Ramos (cell line): ENCODE data around the gene FRMD8.
"Not testable (repeated sequence)": the region's sequence is repeated elsewhere in the genome, so short reads cannot be mapped to it uniquely, and the experiment has no call there.

Experiments used
- in situ Hi-C: fragments of 300-500 bp; cut with MboI; formaldehyde crosslinking; loops from one replicate; pipeline ENCODE4 v1.14.3; 2022; ENCODE audit warnings: low sequenced_read_pairs; ENCODE audit not compliant: unreplicated experiment

The FRMD8 gene

DNA sequence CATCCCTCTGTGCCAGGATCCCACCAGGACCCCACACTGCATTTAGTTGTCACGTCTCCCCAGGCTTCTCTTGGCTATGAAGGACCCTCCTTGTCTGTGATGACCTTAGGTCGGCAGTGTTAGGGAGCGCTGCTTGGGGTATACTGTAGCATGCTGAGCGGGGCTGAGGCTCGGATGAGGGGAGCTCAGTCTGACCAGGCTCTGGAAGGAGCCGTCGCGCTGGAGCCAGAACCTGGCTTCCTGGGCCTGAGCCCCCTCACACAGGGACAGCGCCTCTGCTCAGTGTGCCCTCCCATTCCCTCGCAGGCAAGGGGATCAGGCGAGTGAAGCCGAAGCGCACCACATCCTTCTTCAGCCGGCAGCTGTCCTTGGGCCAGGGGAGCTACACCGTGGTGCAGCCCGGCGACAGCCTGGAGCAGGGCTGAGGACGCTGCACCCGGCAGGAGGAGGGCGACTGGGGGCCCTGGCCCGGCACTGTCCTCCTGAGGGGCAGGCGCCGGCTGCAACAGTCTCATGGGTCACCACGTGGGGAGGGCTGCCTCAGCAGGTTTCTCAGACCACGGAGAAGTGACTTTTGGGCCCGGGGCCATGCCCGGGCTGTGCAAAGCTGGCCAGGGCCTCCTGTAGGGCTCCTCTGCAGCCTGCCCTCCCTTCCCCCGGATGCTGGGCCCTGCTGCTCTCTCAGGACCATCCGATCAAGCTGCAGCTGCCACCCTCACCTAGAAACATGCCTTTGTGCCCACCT lies 24.7 kb downstream of the FRMD8 start:
- in situ Hi-C loops: no loop called here

DNA sequence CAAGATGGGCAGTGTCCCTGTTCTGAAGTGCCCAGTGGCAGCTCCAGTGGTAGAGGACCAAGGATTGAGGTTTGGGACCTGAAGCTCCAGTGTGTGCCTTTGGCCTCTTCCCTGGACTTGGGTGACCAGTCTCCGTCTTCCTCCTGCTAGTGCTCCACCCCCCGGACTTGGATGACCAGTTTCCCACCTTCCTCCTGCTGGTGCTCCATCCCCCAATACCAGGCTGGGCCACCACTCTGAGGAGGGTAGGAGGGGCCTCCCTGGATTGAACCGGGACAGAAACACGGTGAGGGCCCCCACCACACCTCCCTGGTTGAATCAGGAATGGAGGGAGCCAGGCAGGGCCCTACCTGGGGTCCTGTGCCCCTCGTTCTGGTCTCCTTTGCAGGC lies 25.2 kb downstream of the FRMD8 start:
- in situ Hi-C loops: no loop called here

DNA sequence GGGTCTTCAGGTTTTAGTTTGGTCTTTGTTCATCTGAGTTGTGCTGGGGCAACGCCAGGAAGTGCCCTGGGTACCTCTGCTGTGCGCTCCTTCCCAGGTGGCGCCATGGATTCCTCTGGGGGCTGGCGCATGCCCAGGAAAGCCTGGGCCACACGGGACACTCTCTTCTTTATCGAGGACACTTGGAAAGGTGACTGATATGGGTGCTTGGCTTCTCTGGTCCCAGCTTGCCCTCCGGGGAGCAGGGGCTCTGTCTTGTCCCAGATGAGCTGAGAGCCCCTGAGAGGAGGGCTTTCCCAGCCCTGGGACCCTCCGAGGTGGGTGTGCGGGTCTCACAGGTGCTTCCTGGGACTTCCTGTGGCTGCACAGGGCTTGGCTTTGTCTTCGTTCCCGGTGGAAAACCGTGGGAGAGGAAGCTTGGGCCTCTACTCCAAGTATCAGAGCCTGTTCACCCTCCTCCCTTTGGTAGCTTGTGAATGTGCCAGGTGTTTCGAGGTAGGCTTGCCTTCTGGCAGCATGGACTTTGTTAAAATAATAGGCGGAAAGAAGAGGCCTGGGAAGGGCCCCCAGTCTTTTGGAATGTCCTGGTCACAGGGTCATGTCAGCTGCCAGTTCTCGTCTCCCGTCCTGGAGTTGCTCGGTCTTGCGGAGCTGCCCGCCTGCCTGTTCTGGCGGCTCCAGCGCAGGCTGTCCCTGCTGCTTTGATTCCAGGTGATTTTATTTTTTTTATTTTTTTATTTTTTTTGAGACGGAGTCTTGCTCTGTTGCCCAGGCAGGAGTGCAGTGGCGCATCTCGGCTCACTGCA lies 26.0 kb downstream of the FRMD8 start:
- in situ Hi-C loops: no loop called here

DNA sequence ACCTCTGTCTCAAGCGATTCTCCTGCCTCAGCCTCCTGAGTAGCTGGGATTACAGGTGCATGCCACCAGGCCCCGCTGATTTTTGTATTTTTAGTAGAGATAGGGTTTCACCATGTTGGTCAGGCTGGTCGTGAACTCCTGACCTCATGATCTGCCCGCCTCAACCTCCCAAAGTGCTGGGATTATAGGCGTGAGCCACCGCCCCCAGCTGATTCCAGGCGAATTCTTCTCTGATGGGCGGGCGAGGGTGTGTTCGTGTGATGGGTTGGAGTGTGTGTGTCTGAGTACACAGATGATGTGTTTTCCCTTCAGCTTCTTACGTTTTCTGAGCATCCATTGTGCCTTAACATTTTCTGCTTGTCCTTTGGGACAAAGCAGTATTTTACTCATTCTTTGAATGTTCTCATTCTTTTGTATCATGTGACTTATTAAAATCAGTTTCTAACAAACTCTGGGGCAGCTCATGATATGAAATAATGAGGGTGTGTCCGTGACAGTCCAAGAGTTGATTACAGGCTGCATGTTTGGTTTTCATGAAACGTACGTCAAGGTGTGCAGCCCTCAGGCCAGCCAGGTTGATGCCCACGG lies 26.7 kb downstream of the FRMD8 start:
- in situ Hi-C loops: not testable (repeated sequence)

DNA sequence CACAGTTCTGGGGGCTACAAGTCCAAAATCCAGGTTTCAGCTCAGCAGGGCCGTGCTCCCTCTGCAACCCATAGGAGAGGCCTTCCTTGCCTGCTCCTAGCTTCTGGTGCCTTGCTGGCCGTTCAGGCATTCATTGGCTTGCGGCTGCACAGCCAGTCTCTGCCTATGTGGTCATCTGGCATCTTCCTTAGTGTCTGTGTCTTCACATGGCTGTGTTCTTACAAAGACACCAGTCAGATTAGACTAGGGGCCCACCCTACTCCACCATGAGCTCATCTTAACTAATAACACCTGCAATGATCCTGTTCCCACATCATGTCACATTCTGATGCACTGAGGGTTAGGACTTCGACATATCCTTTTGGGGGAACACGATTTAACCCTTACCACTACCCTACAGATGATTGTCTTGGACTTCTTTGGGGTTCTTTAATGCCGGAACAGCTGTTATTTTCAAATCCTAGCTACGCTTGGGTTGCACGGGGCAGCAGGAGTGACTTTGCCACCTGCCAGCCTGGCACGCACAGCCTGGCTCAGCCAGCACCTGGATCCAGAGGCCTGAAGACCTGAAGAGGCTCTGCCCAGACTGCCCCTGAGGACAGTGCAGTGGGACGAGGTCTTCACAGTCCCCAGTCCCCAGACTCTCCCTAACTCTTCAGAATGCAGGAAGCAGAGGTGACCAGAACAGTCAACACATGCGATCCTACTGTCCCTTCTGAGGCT lies 28.5 kb downstream of the FRMD8 start:
- in situ Hi-C loops: loop anchor here (5.0 kb wide), 2 partner anchors 57 to 92 kb away; no protein-coding TSS in a partner anchor

DNA sequence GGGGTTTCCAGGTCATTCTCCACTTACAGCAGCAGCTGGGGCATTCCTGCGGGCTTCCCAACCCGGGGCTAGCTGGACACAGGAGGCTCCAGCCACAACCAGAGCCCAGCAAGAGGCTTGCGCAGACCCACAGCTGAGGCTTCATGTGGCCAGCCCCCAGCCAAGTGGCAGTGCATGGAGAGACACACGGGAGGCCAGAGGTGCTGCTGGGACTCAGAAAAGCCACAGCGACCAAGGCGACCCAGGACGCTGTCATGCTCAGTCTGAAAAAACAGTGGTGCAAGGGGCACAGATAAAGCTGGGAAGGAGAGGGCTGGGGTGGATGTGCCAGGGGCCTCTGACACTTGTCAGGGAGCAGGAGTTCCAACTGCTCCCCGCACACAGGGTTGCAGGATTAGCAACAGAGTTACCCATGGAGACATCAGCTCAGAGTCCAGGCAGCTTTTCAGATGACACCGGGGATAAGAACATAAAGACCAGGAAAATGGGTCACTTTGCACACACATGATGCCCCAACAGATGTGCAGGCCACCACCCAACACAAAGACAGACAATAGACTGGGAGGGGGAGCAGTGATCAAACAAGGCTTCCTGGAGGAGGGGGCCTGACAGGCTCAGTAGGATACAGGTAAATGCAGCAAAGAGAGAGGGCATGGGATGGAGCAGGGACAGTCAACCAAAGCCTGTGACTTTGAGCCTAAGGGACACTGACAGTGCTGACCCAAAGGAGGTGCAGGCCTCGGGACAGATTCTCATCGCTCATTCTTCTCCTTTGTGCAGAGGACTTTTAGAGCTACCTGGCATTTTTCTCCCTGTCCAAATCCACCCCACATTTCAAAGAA lies 29.3 kb downstream of the FRMD8 start:
- in situ Hi-C loops: loop anchor here (5.0 kb wide), 2 partner anchors 57 to 92 kb away; no protein-coding TSS in a partner anchor

DNA sequence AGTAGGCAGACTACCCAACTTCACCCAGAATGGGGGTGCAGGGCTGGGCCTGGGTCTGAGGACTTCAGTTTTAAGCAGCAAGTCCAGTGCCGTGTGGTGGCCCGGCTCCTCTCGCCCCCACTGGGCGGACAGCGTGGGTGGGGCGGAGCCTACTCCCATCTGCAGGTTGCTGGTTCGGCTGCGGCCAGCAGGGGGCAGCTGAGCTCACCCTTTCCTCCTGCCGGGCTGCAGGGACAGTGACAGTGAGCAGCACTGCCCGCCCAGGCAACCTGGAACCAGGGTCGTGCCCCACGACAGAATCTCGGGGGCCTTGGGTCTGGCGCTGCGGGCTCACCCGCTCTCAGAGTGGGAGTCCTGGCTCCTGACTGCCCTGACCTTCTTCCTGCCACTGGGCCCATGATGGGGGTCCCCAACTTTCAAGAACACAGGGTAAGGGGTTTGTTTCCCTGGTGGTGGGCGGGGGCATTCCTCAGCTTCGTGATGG lies 29.9 kb downstream of the FRMD8 start:
- in situ Hi-C loops: loop anchor here (5.0 kb wide), 2 partner anchors 56 to 91 kb away; no protein-coding TSS in a partner anchor

DNA sequence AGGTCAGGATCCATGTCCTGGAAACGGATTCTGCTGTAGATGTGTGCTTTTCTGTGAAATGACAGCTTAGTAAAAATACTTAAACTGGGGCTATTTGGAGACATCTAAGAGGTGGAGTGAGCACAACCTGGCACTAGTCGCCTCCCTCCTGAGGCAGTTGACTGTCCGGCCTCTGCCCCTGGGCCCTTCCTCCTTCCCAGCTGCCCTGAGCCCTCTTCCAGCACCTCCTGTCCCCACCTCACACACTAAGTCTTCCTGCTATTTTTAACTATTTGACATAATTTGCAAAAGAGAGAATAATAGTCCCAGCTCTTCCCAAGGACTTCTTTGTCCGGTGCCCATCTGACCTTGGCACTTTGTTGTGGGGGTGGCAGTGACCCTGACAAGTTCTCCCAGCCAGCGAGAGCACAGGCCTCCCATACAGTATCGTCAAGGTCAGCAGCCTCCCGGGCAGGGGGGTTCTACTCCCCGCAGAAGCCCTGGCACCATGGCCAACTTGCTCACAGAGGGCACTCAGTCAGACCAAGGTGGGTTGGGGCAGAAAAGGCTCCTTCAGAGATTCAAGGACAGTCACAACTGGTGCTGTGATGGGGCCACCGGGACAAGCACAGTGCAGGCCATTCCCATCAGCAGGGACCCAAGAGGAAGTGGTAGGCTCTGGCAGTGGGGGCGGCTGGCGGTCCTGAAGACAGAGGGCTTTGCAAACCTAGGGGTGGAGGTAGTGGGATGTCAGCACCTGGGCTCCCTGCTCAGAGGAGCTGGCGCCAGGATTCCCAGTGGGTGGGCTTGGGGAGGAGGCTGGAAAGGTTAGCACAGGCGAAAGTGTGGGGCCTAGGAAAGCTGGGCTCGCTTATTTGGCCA lies 30.6 kb downstream of the FRMD8 start:
- in situ Hi-C loops: loop anchor here (5.0 kb wide), 2 partner anchors 55 to 90 kb away; no protein-coding TSS in a partner anchor

DNA sequence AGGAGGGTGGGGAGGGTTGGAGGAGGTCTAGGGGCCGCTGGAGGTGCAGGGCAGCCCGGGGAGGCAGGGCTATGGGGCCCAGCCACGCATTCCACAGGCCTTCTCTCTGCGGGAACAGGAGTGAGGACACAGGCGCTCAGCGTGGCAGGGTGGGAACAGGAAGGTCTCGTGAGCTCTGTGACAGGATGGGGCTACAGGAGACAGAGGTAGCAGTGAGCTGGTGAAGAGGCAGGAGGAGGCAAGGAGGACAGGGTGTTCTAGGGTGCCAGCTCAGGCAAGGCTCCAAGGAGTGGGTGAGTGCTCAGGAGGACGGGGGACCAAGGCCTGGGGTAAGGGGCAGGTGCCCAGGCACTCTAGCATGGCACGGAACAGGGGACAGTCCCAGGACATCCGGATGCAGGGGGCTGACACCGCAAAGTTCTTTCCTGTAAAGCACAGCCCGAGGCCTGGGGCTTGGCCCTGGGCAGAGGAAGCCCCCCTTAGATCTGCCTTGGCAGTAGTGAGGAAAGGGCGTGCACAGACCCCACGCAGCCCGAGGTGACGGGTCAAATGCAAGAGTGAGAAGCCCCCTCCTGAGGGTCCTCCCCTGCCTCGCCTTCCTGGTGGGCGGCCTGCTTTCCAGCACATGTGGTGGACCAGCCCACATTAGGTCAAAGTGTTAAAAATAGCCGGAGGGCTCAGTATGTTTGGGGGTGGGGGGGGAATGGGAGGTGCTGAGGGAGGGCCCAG lies 31.4 kb downstream of the FRMD8 start:
- in situ Hi-C loops: loop anchor here (5.0 kb wide), 2 partner anchors 54 to 89 kb away; no protein-coding TSS in a partner anchor

DNA sequence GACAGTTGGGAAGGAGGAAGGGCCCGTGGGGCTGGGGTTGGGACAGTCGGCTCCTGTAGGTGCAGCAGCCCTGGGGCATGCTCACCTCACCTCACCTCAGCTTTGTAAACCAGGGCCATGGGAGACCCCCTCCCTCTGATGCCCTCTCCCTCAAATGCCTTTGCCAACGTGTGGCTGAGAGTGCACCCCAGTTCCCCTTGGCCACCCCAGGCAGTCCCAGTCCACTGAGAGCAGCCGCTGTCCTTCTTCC lies 31.9 kb downstream of the FRMD8 start:
- in situ Hi-C loops: loop anchor here (5.0 kb wide), 2 partner anchors 54 to 89 kb away; no protein-coding TSS in a partner anchor

DNA sequence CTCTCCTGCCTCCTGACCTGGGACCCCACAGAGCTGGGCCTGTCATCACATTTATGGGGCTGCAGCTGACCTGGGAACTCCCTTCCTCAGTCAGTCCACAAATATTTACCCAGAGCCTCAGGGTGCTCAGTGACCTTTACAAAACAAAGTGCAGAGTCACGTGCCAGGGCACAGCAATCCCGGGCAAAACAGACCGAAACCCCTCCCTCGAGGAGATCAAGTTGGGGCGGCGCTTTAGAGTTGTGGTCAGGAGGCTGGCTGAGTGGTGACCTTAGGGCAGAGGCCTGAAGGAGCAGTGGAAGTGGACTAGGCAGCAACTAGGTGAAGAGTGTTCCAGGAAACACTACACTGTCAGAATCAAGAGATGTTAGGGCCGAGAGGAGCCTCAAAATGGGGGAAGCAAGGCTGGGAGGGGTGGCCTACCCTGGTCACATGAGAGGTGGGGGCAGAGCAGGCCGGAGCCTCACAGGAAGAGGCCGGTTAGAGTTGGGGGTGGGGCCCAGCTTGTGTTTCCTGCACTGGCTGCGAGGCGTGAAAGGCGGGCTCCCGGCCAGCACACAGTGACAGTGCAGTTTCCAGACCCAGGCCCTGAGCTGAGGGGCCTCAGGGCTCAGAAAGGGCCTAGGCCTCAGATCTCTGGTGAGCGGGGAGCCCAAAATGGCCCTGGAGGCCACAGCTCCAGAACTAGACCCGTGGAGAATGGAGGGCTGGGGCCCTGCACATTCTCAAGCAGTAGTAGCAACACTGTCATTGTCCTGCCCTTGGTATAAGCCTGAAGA lies 32.4 kb downstream of the FRMD8 start:
- in situ Hi-C loops: loop anchor here (5.0 kb wide), 2 partner anchors 53 to 88 kb away; no protein-coding TSS in a partner anchor

DNA sequence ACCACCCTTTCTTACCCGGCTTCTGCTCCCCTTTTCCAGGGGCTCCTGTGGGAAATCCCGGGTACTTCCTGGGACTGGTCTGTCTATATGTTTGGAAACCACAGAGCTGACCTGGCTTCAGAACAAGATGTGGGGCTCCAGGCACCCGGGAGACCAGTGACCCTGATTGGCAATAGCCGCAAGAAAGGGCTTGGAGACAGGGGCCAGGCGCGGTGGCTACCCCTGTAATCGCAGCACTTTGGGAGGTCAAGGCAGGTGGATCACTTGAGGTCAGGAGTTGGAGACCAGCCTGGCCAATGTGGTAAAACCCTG lies 33.0 kb downstream of the FRMD8 start:
- in situ Hi-C loops: loop anchor here (5.0 kb wide), 2 partner anchors 53 to 88 kb away; no protein-coding TSS in a partner anchor

DNA sequence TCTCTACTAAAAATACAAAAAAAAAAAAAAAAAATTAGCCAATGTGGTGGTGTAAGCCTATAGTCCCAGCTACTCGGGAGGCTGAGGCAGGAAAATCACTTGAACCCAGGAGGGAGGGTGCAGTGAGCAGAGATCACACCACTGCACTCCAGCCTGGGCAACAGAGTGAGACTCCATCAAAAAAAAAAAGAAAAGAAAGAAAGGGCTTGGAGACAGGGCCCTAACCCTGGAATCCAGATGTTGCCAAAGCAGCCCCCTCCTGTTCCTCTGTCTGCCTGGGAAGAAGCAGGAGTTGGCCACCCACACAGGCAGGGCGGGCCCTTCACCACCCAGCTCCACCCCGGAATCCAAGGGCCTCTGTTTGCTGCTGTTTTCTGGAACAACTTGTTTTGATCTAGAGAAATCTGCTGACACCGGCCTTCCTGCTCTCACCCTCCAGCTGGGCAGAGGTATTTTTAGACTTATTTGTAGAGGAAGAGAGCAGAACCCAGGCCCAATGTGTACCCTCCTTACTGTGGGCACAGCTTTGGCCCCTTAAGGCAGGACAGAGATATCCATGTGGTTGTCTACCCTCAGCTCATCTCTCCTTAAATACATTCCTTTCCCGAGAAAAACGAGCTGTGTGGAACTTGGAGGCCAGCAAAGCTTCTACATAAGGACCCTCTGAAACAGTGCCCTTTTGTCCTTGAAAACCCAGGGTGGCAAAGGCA lies 33.5 kb downstream of the FRMD8 start:
- in situ Hi-C loops: loop anchor here (5.0 kb wide), 2 partner anchors 52 to 87 kb away; no protein-coding TSS in a partner anchor

DNA sequence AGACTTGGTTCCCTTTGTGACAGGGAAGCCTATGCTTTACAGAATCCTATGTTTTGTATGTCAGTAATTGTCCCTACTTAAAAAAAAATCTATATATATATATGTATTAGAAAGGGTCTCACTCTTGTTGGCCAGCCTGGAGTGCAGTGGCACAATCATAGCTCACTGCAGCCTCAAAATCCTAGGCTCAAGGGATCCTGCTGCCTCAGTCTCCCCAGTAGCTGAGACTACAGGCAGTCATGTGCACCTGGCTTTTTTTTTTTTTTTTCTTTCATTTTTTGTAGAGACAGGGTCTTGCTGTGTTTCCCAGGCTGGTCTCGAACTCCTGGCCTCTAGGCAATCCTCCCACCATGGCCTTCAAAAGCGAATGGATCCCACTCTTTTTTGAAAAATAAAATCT lies 34.1 kb downstream of the FRMD8 start:
- in situ Hi-C loops: no loop called here

DNA sequence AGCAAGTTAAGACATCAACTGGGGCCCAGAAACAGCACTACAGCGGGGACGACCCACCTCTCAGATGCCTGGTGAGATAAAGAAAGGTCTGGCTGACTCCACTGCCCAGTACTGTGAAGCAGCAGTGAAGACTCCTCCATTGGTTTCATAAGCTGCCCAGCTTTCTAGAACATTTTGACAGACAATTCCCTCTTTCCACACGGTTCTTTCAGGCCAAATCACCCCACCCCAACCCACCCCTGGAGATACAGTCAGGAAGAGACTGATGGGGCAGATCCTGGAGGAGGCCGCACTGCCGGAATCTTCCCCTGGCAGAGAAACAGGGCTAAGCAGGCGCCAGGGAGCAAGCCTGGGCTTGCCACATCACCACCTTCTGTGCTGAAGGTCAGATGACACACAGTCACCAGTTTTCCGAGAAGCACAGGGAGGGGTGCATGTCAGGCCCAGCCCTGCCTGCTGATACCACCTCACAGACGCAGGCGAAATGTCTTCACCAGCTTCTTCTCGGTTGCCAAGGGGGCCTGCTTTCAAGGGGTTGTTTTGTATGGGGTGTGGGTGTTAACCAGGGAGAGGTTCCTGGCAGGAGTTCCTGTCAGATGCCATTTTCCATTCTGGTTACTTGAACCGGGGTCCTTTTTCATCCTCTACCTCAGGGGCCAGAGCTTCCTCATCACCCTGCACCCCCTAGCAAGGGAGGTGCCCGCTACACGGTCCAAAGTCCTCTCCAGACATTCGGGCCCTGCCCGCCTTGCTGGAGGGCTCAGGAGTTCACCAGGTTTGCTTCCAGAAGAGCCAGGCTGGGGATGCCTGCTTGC lies 34.7 kb downstream of the FRMD8 start:
- in situ Hi-C loops: no loop called here
